ENCODE data around the gene PTPRM.

The PTPRM gene

GRCh38 chr18:7809455-7809854, 242.3 kb downstream of the PTPRM start:
- DNase-seq (ENCODE audit: low spot score), result no peak

- DNase-seq (ENCODE audit: low spot score), result no peak
Observed at GRCh38 chr18:7809978-7810377, 242.9 kb downstream of the PTPRM start.

GRCh38 chr18:7812431-7813063, 245.4 kb downstream of the PTPRM start:
- peak; percentile 64 for DNase-seq (ENCODE audit: low spot score)

GRCh38 chr18:7813131-7813530, 246.0 kb downstream of the PTPRM start:
- no peak for DNase-seq (ENCODE audit: low spot score)

GRCh38 chr18:7814754-7815315, 247.7 kb downstream of the PTPRM start:
- DNase-seq (ENCODE audit: low spot score), result no peak

GRCh38 chr18:7815787-7816186, 248.7 kb downstream of the PTPRM start:
- no peak for DNase-seq (ENCODE audit: low spot score)

GRCh38 chr18:7817575-7818230, 250.6 kb downstream of the PTPRM start:
- no peak for DNase-seq (ENCODE audit: low spot score)

GRCh38 chr18:7821784-7822183, 254.7 kb downstream of the PTPRM start:
- no peak for DNase-seq (ENCODE audit: low spot score)

- DNase-seq (ENCODE audit: low spot score), result no peak
Observed at GRCh38 chr18:7822435-7823331, 255.6 kb downstream of the PTPRM start.

GRCh38 chr18:7824970-7825369, 257.9 kb downstream of the PTPRM start:
- no peak for DNase-seq (ENCODE audit: low spot score)

- no peak for DNase-seq (ENCODE audit: low spot score)
Observed at GRCh38 chr18:7830468-7830867, 263.4 kb downstream of the PTPRM start.

- DNase-seq (ENCODE audit: low spot score), result no peak
Observed at GRCh38 chr18:7839548-7839947, 272.4 kb downstream of the PTPRM start.

GRCh38 chr18:7840411-7840810, 273.3 kb downstream of the PTPRM start:
- no peak for DNase-seq (ENCODE audit: low spot score)

GRCh38 chr18:7844017-7844416, 276.9 kb downstream of the PTPRM start:
- DNase-seq (ENCODE audit: low spot score), result no peak

GRCh38 chr18:7844418-7844817, 277.3 kb downstream of the PTPRM start:
- no peak for DNase-seq (ENCODE audit: low spot score)

- DNase-seq (ENCODE audit: low spot score), result no peak
Observed at GRCh38 chr18:7846335-7846734, 279.2 kb downstream of the PTPRM start.

- DNase-seq (ENCODE audit: low spot score), result no peak
Observed at GRCh38 chr18:7847357-7848053, 280.4 kb downstream of the PTPRM start.

- no peak for DNase-seq (ENCODE audit: low spot score)
Observed at GRCh38 chr18:7848054-7848412, 280.9 kb downstream of the PTPRM start.

- no peak for DNase-seq (ENCODE audit: low spot score)
Observed at GRCh38 chr18:7850446-7850845, 283.3 kb downstream of the PTPRM start.

GRCh38 chr18:7855028-7855427, 287.9 kb downstream of the PTPRM start:
- DNase-seq (ENCODE audit: low spot score), result no peak

GRCh38 chr18:7855671-7856070, 288.6 kb downstream of the PTPRM start:
- DNase-seq (ENCODE audit: low spot score), result no peak

GRCh38 chr18:7856116-7856515, 289.0 kb downstream of the PTPRM start:
- no peak for DNase-seq (ENCODE audit: low spot score)

Measured in hepatic stellate cell (primary cell).